ENCODE measurements around the gene EFHB. TPM values are rescaled to one million over a fixed set of nuclear protein-coding genes. Genes with fewer than 3 reads are reported as not detected.

EFHB gene
- total RNA-seq, 1 donor from 2014 or later, result 0.26 TPM

Other genes with a start within 250 kb of the EFHB start
- gene RAB5A, start 12.9 kb upstream of the EFHB start, total RNA-seq, result 43.7 and 68.7 TPM in 2 replicates
- gene PP2D1, start 78.0 kb upstream of the EFHB start, total RNA-seq, result not detected in 2 replicates
- gene KAT2B, start 106.2 kb upstream of the EFHB start, total RNA-seq, result 1.6 and 5.8 TPM in 2 replicates

Measured in bronchial epithelial cell (primary cell).